Lower leg skin (tissue), 3 donors: ENCODE results near the gene CD300LD.

Source experiments
- CTCF ChIP-seq, 3 donors: fragments of 450-650 bp; IDR thresholded peaks; one replicate each; pipeline ENCODE4 v1.5.1; 2016; ENCODE audit warnings: antibody characterized with exemption in 3 of 3, mild to moderate bottlenecking in 3 of 3, moderate library complexity in 2 of 3
- POLR2A ChIP-seq, 2 donors: fragments of 450-650 bp; IDR thresholded peaks; one replicate each; pipeline ENCODE4 v1.6.1; 2016 to 2017; ENCODE audit warnings: antibody characterized with exemption in 2 of 2, mild to moderate bottlenecking in 1 of 2, moderate library complexity in 1 of 2

DNA sequence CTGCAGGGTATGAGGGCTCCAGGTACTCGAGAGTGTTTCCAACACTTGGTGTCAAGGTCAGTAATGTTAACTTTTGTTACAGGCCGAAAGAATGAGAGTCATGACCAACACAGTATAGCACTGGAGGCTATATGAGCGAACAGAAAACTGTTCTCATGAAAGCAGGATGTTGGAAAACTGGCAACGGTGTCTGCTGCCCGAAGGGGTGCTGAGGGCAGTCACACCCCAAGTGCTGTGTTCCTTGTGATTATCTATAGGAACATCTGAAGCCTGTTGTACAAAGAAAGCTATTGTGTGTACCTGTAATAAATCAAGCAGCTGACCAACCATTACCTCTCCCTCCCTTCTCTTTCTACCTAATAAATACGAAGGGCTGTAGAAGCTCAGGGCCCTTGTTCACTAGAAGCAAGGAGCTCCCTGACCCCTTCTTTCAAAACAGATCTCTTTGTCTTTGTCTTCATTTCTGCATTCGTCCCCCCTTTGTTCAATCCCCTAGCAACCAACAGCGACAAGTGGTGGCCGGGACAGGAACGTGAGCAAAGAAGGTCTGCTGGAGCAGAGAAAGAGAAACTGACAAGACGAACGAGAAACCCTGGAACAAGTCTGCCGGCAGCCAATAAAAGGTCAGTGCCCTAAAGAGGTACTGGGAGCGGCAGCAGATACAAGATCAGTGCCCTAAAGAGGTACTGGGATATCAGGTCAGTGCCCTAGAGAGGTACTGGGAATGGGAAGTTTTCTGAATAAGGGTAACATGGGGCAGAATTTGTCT is 7.6 kb downstream of the CD300LD start:
- TF ChIP-seq CTCF (IDR thresholded peaks at IDR 0.05) (no peak), POLR2A (IDR thresholded peaks at IDR 0.05) (no peak)
